ENCODE results near the gene COL28A1. TPM values are rescaled to one million over a fixed set of nuclear protein-coding genes. Genes with fewer than 3 reads are reported as not detected.
A peak's percentile ranks its signal among the peaks of the same experiment; 100 is the strongest.

COL28A1 gene
- total and polyA plus RNA-seq, 2 of the 13 experiments (the other 11 are each of a cell fraction or from before 2014, with no cell fraction given) = 0.07 to 0.15 TPM

DNA sequence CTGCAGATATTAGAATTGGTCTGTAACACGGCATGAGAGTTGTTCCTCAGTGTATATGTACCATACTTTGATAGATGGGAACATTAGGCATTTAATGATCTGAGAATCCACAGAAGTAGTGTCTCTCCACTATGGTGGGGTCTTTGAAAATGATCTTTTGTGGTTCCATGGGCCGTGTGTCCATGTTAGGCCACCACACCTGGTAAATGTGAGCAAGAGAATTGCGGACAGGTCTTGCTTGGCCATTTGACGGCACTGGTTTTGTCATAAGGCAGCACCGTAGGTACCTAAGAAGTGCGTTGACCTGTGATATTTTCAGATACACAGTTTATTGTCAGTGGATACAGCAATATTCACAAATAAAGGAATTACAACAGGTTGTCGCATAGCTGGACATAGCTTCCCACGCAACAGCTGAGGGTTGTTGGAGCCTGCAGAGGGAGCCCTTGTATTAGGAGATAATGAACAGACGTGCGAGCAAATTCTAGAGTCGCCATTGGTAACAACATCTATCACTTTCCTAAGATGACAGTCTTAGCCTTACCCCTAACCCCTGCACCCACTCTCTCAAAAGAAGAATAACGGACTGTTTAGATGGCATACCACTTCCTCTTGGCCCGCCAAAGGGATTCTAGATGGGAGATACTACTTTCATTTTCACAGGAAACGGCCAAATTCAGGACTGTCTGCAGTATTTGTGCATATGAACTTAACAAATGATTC is 111.4 kb downstream of the COL28A1 start:
- ChIA-PET POLR2A (no interaction called here), CTCF (ENCODE audit: low intra/inter-chr PET ratio, low total read pairs) (interaction anchor here (1.5 to 2.3 kb wide), 3 partner anchors 117 to 872 kb away, joined by 4 to 37 read pairs (median 12); no protein-coding TSS in a partner anchor)
- H3K27ac ChIP-seq (ENCODE audit: extremely low read length, insufficient read depth, low read length) = no peak overlapping the region
- H3K79me2 ChIP-seq (ENCODE audit: insufficient read depth, low read length) = no peaks in the 10 kb centered on the region
- peak overlapping the region; percentile 63 for H3K4me2 ChIP-seq (ENCODE audit: low read depth, low read length)
- H3K36me3 ChIP-seq (replicated peaks in 1 of 2; ENCODE audit: control insufficient read depth in 1 of 2, insufficient read depth in 2 of 2, low read length in 2 of 2) = no peaks in the 10 kb centered on the region
- no peaks in the 10 kb centered on the region for H4K20me1 ChIP-seq (ENCODE audit: insufficient read depth, low read length)
- no peak overlapping the region for H3K9ac ChIP-seq (ENCODE audit: insufficient read depth, low read depth, low read length)
- DNase-seq (ENCODE audit: low spot score) (peak; percentile 58), FAIRE-seq (peak; percentile 92), ATAC-seq (peak; percentile 95)
- intact Hi-C loops (cut with micrococcal nuclease; ENCODE audit: unreplicated experiment) (loop anchor here (1.0 to 10.0 kb wide), 5 partner anchors 115 to 766 kb away; partner anchors contain the start of gene UMAD1), in situ Hi-C loops (cut with HindIII; ENCODE audit: extremely low pct_ligation_motif_present, low pct_unique_long_range_greater_than_20kb) (loop anchor here (10.0 kb wide), 1 partner anchor 790 kb away; no protein-coding TSS in a partner anchor)
- H3K4me1 ChIP-seq (ENCODE audit: insufficient read depth, low read length) = no peaks in the 10 kb centered on the region
- 27% methylated on average over 12 of the region's 14 CpGs for WGBS (ENCODE audit: low lambda C conversion rate)
- H3K4me3 ChIP-seq (replicated peaks in 1 of 3; ENCODE audit: insufficient read depth in 1 of 3, low read depth in 2 of 3, low read length in 3 of 3) = peak overlapping the region in 2 of 3 experiments; percentile 5 to 25; a peak in 2 of 6 replicates
- H2AFZ ChIP-seq (ENCODE audit: low read length) = no peak overlapping the region
- no peaks in the 10 kb centered on the region for H3K9me3 ChIP-seq (ENCODE audit: low read length)
- no peaks in the 10 kb centered on the region for H3K27me3 ChIP-seq (ENCODE audit: control insufficient read depth in 1 of 2, insufficient read depth in 2 of 2, low read length in 2 of 2)
- BruUV-seq (replicated peaks) = no TSS peak
- TF ChIP-seq SP4 (CRISPR knock-in tag; IDR thresholded peaks at IDR 0.05) = no peak
- TF ChIP-seq, protein P1, sequence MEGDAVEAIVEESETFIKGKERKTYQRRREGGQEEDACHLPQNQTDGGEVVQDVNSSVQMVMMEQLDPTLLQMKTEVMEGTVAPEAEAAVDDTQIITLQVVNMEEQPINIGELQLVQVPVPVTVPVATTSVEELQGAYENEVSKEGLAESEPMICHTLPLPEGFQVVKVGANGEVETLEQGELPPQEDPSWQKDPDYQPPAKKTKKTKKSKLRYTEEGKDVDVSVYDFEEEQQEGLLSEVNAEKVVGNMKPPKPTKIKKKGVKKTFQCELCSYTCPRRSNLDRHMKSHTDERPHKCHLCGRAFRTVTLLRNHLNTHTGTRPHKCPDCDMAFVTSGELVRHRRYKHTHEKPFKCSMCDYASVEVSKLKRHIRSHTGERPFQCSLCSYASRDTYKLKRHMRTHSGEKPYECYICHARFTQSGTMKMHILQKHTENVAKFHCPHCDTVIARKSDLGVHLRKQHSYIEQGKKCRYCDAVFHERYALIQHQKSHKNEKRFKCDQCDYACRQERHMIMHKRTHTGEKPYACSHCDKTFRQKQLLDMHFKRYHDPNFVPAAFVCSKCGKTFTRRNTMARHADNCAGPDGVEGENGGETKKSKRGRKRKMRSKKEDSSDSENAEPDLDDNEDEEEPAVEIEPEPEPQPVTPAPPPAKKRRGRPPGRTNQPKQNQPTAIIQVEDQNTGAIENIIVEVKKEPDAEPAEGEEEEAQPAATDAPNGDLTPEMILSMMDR (CRISPR knock-in tag; IDR thresholded peaks at IDR 0.05) = peak; percentile 89
- TF ChIP-seq, protein P2, sequence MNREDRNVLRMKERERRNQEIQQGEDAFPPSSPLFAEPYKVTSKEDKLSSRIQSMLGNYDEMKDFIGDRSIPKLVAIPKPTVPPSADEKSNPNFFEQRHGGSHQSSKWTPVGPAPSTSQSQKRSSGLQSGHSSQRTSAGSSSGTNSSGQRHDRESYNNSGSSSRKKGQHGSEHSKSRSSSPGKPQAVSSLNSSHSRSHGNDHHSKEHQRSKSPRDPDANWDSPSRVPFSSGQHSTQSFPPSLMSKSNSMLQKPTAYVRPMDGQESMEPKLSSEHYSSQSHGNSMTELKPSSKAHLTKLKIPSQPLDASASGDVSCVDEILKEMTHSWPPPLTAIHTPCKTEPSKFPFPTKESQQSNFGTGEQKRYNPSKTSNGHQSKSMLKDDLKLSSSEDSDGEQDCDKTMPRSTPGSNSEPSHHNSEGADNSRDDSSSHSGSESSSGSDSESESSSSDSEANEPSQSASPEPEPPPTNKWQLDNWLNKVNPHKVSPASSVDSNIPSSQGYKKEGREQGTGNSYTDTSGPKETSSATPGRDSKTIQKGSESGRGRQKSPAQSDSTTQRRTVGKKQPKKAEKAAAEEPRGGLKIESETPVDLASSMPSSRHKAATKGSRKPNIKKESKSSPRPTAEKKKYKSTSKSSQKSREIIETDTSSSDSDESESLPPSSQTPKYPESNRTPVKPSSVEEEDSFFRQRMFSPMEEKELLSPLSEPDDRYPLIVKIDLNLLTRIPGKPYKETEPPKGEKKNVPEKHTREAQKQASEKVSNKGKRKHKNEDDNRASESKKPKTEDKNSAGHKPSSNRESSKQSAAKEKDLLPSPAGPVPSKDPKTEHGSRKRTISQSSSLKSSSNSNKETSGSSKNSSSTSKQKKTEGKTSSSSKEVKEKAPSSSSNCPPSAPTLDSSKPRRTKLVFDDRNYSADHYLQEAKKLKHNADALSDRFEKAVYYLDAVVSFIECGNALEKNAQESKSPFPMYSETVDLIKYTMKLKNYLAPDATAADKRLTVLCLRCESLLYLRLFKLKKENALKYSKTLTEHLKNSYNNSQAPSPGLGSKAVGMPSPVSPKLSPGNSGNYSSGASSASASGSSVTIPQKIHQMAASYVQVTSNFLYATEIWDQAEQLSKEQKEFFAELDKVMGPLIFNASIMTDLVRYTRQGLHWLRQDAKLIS (CRISPR knock-in tag; IDR thresholded peaks at IDR 0.05) = no peak
- TF ChIP-seq ZNF207 (IDR thresholded peaks at IDR 0.05; ENCODE audit: borderline replicate concordance) = no peak
- peak; percentile 23 for TF ChIP-seq YY1 (IDR thresholded peaks at IDR 0.05; ENCODE audit: insufficient read depth, insufficient replicate concordance, low read depth, low read length)
- TF ChIP-seq ZMYM4 (CRISPR knock-in tag; IDR thresholded peaks at IDR 0.05) = peak; percentile 37; the same call in 1 of the 2 replicates
- TF ChIP-seq SMC3 (IDR thresholded peaks at IDR 0.05; ENCODE audit: low read length) = peak; percentile 98
- TF ChIP-seq ZNF367 (CRISPR knock-in tag; IDR thresholded peaks at IDR 0.05; ENCODE audit: borderline replicate concordance) = no peak
- TF ChIP-seq SP5 (CRISPR knock-in tag; IDR thresholded peaks at IDR 0.05; ENCODE audit: borderline replicate concordance, low read depth) = no peak
- no peak for TF ChIP-seq CENPT (CRISPR knock-in tag; IDR thresholded peaks at IDR 0.05; ENCODE audit: low read depth)
- TF ChIP-seq CBFB (CRISPR knock-in tag; IDR thresholded peaks at IDR 0.05) = no peak
- TF ChIP-seq TBL1XR1 (IDR thresholded peaks at IDR 0.05; ENCODE audit: borderline replicate concordance, low read length, partially characterized antibody) = no peak
- peak; percentile 91 for TF ChIP-seq RAD21 (CRISPR knock-in tag; IDR thresholded peaks at IDR 0.05)
- TF ChIP-seq, protein P3, sequence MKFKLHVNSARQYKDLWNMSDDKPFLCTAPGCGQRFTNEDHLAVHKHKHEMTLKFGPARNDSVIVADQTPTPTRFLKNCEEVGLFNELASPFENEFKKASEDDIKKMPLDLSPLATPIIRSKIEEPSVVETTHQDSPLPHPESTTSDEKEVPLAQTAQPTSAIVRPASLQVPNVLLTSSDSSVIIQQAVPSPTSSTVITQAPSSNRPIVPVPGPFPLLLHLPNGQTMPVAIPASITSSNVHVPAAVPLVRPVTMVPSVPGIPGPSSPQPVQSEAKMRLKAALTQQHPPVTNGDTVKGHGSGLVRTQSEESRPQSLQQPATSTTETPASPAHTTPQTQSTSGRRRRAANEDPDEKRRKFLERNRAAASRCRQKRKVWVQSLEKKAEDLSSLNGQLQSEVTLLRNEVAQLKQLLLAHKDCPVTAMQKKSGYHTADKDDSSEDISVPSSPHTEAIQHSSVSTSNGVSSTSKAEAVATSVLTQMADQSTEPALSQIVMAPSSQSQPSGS (CRISPR knock-in tag; IDR thresholded peaks at IDR 0.05) = no peak
- no peak for TF ChIP-seq ZNF644 (CRISPR knock-in tag; IDR thresholded peaks at IDR 0.05; ENCODE audit: low read depth)
- TF ChIP-seq ZSCAN22 (CRISPR knock-in tag; IDR thresholded peaks at IDR 0.05) = no peak
- no peak for TF ChIP-seq RBAK (CRISPR knock-in tag; IDR thresholded peaks at IDR 0.05)
- peak; percentile 96 for TF ChIP-seq STAG1 (CRISPR knock-in tag; IDR thresholded peaks at IDR 0.05)

Measured in HepG2 (cell line).